Midbrain (tissue), 1 donor: ENCODE data around the gene ERAL1.
A peak's percentile ranks its signal among the peaks of the same experiment; 100 is the strongest.
"Not testable (repeated sequence)": the region's sequence is repeated elsewhere in the genome, so short reads cannot be mapped to it uniquely, and the experiment has no call there.

Experiments
- DNase-seq: peaks from one replicate; lab custom pipeline; 2025; lab: John Stamatoyannopoulos, UW

ERAL1 gene

GRCh38 chr17:28854457-28855335 is at the start of gene ERAL1:
Gene ERAL1 (plus strand): TSS chr17:28855016. CDS start chr17:28855035, 19 bp downstream.
- peak; percentile 87 for DNase-seq

GRCh38 chr17:28807925-28808634 is 46.7 kb upstream of the ERAL1 start:
- DNase-seq: peak; percentile 37

DNA sequence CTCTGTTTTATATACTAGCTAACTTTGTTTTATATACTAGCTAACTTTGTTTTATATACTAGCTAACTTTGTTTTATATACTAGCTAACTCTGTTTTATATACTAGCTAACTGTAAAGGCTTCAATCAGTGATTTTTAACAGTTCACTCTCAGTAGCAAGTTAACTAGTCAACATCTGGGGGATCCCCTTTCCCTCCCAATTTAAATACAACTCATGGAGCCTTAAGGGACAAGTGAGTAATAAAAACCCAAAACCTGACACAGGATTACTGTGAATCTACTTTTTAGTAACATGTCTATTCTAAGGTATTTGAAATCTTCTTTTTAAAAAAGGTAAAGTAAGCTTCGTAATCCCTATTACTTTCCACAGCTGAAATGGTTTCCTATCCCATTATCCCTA is 44.4 kb upstream of the ERAL1 start:
- DNase-seq: no peak

- DNase-seq: peak; percentile 41
Measured at GRCh38 chr17:28811651-28812090, 43.1 kb upstream of the ERAL1 start.

GRCh38 chr17:28812091-28812747 is 42.6 kb upstream of the ERAL1 start:
- DNase-seq: peak; percentile 97

DNA sequence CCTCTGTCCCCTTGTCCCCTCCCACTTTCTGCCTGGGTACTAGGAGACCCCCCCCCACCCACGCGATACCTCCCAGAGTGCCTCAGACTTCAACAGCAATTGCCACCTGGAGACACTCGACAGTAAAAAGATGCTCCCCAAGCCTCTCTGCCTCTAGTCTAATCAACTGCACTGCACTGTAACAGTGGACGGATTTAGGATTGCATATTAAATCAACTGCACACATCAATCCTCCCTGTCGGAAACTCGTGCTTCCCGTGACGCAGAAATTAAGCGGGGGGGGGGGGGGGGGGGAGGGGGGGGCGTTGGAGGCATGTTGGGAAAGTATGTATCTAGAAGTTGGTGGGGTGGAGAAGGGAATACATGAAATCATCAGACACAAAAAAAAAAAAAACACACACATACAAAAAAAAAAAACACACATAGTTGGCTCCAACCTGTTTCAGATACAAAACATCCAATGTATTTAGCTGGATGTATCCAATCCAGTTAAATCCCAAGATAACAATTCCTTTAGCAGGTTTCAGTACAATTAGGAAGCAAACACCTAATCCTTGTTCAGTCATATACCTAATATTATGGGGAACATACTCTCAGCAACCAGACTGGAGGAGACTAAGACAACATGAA is 42.0 kb upstream of the ERAL1 start:
- no peak for DNase-seq

DNA sequence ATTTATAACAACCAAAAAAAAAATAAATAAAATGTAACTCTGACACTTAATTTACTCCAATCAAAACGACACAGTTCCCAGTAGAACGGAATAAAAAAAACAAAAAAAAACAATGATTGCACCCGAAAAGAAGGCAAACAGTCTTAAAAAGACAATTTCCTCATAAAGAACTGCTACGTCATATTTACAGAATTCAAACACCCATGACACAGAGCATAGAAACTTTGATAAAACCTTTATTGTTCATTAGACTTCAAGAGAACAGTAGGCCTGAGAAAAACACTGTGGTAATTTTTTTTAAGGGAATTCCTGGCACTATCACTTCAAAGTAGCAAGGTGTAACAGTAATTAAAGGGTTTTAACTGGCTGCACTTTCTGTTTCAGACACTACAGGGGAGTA is 38.3 kb upstream of the ERAL1 start:
- no peak for DNase-seq

DNA sequence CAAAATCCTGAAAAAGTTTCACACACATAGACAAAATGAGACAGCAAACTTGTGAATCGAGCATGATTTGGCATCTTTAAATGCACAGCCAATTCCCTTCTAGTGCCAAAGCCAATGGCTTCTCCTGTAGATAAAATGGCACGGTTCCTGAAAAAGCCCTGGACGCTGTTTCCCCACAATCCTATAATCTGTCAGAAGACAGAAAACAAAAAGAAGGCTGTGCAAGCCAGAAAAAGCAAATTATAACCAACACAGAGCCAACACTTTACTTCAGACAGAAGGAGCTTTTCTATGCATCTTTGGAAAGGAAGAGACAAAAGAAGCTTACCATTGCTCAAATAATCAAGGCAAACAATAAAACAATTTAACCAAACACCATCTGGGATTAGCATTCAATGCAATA is 36.0 kb upstream of the ERAL1 start:
- DNase-seq: no peak

DNA sequence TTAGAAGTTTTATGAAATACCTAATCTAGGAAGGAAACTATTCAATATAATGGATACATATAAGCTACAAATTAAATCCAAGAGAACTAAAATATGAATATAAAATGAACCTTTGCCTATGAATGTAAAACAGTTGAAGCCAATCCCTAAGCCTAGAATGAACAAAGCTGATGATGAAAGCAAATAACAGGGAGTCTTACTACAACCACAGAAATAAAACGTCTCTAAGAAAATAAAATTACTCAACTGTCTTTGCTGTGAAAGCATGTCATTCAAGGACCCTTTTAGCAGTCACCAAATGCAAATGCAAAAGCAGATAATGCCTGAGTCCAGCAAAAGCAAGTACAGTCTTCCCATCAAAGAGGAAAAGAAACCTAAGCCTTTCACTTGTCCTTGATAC is 35.2 kb upstream of the ERAL1 start:
- DNase-seq: no peak

GRCh38 chr17:28827672-28828071 is 27.1 kb upstream of the ERAL1 start:
- DNase-seq: no peak

DNA sequence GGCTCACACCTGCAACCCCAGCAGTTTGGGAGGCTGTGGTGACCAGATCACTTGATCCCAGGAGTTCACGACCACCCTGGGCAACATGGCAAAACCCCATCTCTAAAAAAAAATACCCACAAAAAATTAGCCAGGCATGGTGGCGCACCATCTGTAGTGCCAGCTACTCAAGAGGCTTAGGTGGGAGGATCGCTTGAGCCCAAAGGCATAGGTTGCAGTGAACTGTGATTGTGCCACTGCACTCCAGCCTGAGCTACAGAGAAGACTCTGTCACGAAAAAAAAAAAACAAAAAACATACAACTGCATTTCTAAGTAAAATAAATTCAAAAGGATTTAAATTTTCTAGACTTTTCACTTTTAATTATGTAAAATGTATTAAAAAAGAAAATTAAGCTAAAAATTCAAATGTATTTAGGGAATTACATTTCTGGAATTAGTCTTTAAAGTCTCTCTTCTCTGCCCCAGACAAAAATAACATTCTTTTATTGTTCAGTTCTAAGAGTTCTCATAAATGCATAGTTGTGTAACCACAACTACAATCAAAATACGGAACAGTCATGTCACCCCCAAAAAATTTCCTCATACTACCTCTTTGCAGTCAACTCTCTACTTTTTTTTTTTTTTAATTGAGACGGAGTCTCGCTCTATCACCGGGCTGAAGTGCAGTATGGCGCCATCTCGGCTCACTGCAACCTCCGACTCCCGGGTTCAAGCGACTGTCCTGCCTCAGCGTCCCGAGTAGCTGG is 26.3 kb upstream of the ERAL1 start:
- DNase-seq: no peak

GRCh38 chr17:28834420-28834819 is 20.4 kb upstream of the ERAL1 start:
- DNase-seq: no peak

DNA sequence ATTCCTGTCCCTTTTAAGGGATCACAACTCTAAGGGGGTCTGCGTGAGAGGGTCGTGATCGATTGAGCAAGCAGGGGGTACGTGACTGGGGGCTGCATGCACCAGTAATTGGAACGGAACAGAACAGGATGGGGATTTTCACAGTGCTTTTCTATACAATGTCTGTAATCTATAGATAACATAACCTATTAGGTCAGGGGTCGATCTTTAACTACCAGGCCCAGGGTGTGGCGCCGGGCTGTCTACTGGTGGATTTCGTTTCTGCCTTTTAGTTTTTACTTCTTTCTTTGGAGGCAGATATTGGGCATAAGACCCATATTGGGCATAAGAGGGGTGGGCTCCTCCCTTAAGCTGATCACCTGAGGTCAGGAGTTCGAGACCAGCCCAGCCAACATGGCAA is 18.3 kb upstream of the ERAL1 start:
- not testable (repeated sequence) for DNase-seq

GRCh38 chr17:28839221-28839620 is 15.6 kb upstream of the ERAL1 start:
- no peak for DNase-seq

DNA sequence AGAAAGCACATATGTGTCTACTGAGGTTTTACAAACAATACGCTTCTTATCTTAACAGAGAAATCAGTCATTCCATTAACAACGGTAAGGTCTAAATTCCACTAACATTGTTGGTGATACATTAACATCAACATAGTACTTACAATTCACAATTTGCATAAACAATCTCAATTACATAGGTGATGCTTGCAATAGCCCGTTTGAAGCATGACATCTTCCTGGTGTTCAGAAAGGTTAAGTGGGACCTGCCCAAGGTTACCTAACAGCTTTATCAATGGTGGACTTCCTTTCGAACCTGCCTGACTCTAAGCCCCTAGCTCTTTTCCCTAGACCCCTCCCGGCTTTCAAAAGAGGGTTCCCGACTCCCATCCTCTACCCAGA is 12.9 kb upstream of the ERAL1 start:
- no peak for DNase-seq

- peak; percentile 88 for DNase-seq
Measured at GRCh38 chr17:28842282-28843012, 12.4 kb upstream of the ERAL1 start, which contains the start of gene FAM222B. Gene FAM222B (minus strand): TSS chr17:28842790. CDS start chr17:28766667, 76,123 bp downstream.

DNA sequence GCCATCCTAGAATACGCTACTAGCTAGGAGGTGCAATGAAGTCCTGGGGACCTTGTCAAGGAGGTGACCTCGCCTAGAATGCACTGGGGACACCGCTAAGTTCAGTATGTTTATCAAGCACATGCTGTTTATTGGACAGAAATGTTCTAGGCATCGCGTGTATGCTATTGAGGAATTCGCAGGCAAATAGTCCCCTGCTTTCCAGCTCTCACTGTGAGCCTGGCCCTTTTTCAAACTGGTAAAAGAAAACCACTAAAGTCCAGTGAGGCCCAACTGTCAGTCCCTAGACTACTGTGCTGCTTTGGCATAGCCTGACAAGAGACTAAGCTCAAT is 11.0 kb upstream of the ERAL1 start:
- DNase-seq: no peak

- DNase-seq: no peak
Measured at GRCh38 chr17:28846231-28846630, 8.6 kb upstream of the ERAL1 start.

GRCh38 chr17:28846699-28847098 is 8.1 kb upstream of the ERAL1 start:
- DNase-seq: not testable (repeated sequence)

GRCh38 chr17:28848667-28849066 is 6.1 kb upstream of the ERAL1 start:
- DNase-seq: not testable (repeated sequence)

DNA sequence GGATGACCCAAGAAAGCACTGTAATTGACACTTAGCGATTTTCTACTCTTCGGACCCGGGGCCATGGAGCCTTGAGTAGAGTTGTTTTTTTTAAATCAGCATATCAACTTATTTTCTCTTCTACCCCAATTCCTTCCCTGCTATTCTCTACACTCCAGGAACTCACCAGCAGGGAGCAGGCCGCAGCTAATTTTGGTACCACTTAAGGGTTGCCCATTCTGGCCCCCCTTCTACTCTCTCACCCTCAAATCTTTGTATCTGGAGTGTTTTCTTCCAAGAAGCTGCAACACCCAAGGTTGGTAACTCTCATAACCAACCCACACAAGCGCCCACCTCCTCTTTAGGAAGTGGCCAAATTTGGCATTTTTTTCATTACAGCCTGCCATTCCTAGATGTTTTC is 5.5 kb upstream of the ERAL1 start:
- no peak for DNase-seq
